Osteoblast (primary cell): ENCODE measurements around the gene SIX1. TPM values are rescaled to one million over a fixed set of nuclear protein-coding genes. Genes with fewer than 3 reads are reported as not detected.

Experiments
- DNase-seq: peaks from one replicate; pipeline ENCODE4 v3.0.0; 2011; ENCODE audit warnings: low spot score, mixed read lengths; ENCODE audit not compliant: insufficient read length; ENCODE audit errors: missing footprints
- H2AFZ ChIP-seq: 2 replicates; pipeline ENCODE4 v1.6.0; 2011; ENCODE audit warnings: mild to moderate bottlenecking, low read length
- H3K27ac ChIP-seq: 2 replicates; pipeline ENCODE4 v1.5.1; 2011; ENCODE audit warnings: mild to moderate bottlenecking, low read depth, low read length, moderate library complexity
- H3K27me3 ChIP-seq: 2 replicates; pipeline ENCODE4 v1.6.0; 2012; ENCODE audit warnings: mild to moderate bottlenecking, control low read depth, inconsistent platforms, low read length, moderate library complexity; ENCODE audit not compliant: insufficient read depth
- H3K36me3 ChIP-seq: 2 replicates; pipeline ENCODE4 v1.5.1; 2011; ENCODE audit warnings: mild to moderate bottlenecking, low read length, control low read depth, moderate library complexity; ENCODE audit not compliant: insufficient read depth
- H3K4me1 ChIP-seq: 2 replicates; pipeline ENCODE4 v1.5.1; 2011; ENCODE audit warnings: mild to moderate bottlenecking, low read length, control low read depth, moderate library complexity; ENCODE audit not compliant: insufficient read depth
- H3K4me2 ChIP-seq: 2 replicates; pipeline ENCODE4 v1.6.0; 2011; ENCODE audit warnings: mild to moderate bottlenecking, low read length; ENCODE audit not compliant: insufficient read depth
- H3K4me3 ChIP-seq: fragments of 200-600 bp; sonication (generic); 3 replicates; pipeline ENCODE4 v1.5.1; 2012; ENCODE audit warnings: mild to moderate bottlenecking, low read length, inconsistent platforms; ENCODE audit not compliant: insufficient read depth
- H3K79me2 ChIP-seq: 2 replicates; pipeline ENCODE4 v1.6.0; 2012; ENCODE audit warnings: mild to moderate bottlenecking, low read length, control low read depth, inconsistent platforms; ENCODE audit not compliant: insufficient read depth
- H3K9me3 ChIP-seq: 2 replicates; pipeline ENCODE4 v1.5.1; 2011; ENCODE audit warnings: low read depth, low read length, control low read depth
- H4K20me1 ChIP-seq: 2 replicates; pipeline ENCODE4 v1.6.0; 2012; ENCODE audit warnings: mild to moderate bottlenecking, low read length, control low read depth; ENCODE audit not compliant: insufficient read depth
- CTCF ChIP-seq: IDR thresholded peaks from 2 replicates; pipeline ENCODE4 v1.5.1; 2011; ENCODE audit warnings: mild to moderate bottlenecking, low read depth, low read length, moderate library complexity; ENCODE audit errors: extremely low read depth
- total RNA-seq: library from RNA; depleted of rRNA; stranded (reverse); fragments of >200 nt; gene quantifications from 2 replicates; pipeline ENCODE4 v1.2.3, GENCODE V29; 2012

Gene SIX1
- total RNA-seq, 1 donor: 18.1 TPM

DNA sequence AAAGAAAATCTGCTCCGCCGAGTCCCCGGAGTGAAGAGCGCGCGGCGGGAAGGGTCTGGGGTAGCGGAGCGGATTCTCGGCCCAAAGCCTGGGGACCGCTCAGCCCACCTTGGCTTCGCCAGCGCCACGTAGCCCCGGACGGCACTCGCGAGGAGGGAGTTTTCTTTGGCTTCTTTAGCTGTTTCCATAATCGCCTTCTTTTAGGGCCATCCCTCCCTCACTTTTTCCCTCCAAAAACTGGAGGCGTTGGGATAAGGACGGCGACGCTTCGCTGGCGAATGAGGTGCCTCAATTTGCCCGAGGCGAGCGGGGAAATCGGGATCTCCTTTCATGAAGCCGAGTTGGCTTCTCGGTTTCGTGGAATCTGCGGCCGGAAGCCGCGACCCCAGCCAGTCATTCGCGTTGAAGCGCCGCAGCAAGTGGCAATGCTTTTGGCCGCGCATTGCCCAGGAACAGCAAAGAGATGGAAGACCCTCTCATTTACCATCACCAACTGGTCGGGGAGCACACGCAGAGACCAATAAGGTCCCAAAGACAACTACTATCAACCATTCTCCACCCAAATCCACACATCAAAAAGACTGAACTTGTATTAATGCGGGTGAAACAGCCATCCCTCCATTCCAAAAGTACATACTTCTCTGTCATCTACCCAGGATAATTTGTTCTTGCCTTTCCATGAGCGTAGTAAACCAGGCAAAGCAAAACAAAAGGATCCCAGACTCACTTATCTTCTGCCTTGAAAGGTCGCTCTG lies 8.4 kb upstream of the SIX1 start:
- Histone ChIP-seq H3K27me3 (no peaks in the 10 kb centered on the region), H3K4me1 (peaks cover 18% of the 10 kb centered on the region), H2AFZ (peak overlapping the region; percentile 97), H3K79me2 (no peaks in the 10 kb centered on the region), H4K20me1 (no peaks in the 10 kb centered on the region), H3K4me2 (peak overlapping the region; percentile 86), H3K9me3 (no peaks in the 10 kb centered on the region), H3K27ac (peak overlapping the region; percentile 88), H3K36me3 (no peaks in the 10 kb centered on the region), H3K4me3 (peak overlapping the region; percentile 89)
- DNase-seq: peak; percentile 87
- TF ChIP-seq CTCF: no peak

- Histone ChIP-seq H3K36me3 (no peaks in the 10 kb centered on the region), H3K9me3 (no peaks in the 10 kb centered on the region), H3K79me2 (no peaks in the 10 kb centered on the region), H3K4me2 (peak overlapping the region; percentile 86), H2AFZ (peak overlapping the region; percentile 97), H4K20me1 (no peaks in the 10 kb centered on the region), H3K4me3 (peak overlapping the region; percentile 89), H3K27me3 (peaks cover 3% of the 10 kb centered on the region), H3K4me1 (peaks cover 18% of the 10 kb centered on the region), H3K27ac (peak overlapping the region; percentile 88)
- peak; percentile 92 for DNase-seq
- peak; percentile 41 for TF ChIP-seq CTCF
Measured at GRCh38 chr14:60656686-60657455, 7.6 kb upstream of the SIX1 start.

- DNase-seq: no peak
- no peak overlapping the region for H3K27ac ChIP-seq
- no peak for TF ChIP-seq CTCF
- H4K20me1 ChIP-seq: no peaks in the 10 kb centered on the region
- no peaks in the 10 kb centered on the region for H3K79me2 ChIP-seq
- H3K4me2 ChIP-seq: peak overlapping the region; percentile 86
- peaks cover 4% of the 10 kb centered on the region for H3K27me3 ChIP-seq
- H3K4me1 ChIP-seq: peaks cover 18% of the 10 kb centered on the region
- peak overlapping the region; percentile 89 for H3K4me3 ChIP-seq
- peak overlapping the region; percentile 97 for H2AFZ ChIP-seq
- no peaks in the 10 kb centered on the region for H3K9me3 ChIP-seq
- H3K36me3 ChIP-seq: no peaks in the 10 kb centered on the region
Measured at GRCh38 chr14:60655898-60656685, 6.8 kb upstream of the SIX1 start.
